ENCODE data around the gene SLC13A4. TPM values are rescaled to one million over a fixed set of nuclear protein-coding genes. Genes with fewer than 3 reads are reported as not detected.
"Not testable (repeated sequence)": the region's sequence is repeated elsewhere in the genome, so short reads cannot be mapped to it uniquely, and the experiment has no call there.

SLC13A4 gene
- total and polyA plus RNA-seq, 2 donors from 2014 or later, result not detected

GRCh38 chr7:135670179-135670578 is 57.8 kb downstream of the SLC13A4 start:
- H3K4me3 ChIP-seq (ENCODE audit: low read length in 3 of 3), result no peak overlapping the region
- intact Hi-C loops (cut with DNase I), result no loop called here
- no peak overlapping the region for H3K27ac ChIP-seq (ENCODE audit: low read depth in 2 of 2, low read length in 2 of 2)
- DNase-seq (no peak), FAIRE-seq (no peak)
- no peak for TF ChIP-seq CTCF (IDR thresholded peaks at IDR 0.05; ENCODE audit: borderline replicate concordance, extremely low read depth, insufficient read depth)
- H3K9ac ChIP-seq (ENCODE audit: low read length in 3 of 3), result no peak overlapping the region
- no peaks in the 10 kb centered on the region for H3K27me3 ChIP-seq (ENCODE audit: control insufficient read depth, insufficient read depth, low read length)
- H3K4me1 ChIP-seq (ENCODE audit: control insufficient read depth in 2 of 3, insufficient read depth in 2 of 3, low read depth in 1 of 3, low read length in 3 of 3), result peaks cover 0 to 7% (median 2%) of the 10 kb centered on the region in 3 donors
- no peaks in the 10 kb centered on the region for H3K9me3 ChIP-seq (ENCODE audit: control insufficient read depth in 2 of 3, insufficient read depth in 1 of 3, low read length in 3 of 3)
- no peaks in the 10 kb centered on the region for H3K36me3 ChIP-seq (ENCODE audit: control insufficient read depth in 2 of 3, insufficient read depth in 3 of 3, low read length in 3 of 3)

DNA sequence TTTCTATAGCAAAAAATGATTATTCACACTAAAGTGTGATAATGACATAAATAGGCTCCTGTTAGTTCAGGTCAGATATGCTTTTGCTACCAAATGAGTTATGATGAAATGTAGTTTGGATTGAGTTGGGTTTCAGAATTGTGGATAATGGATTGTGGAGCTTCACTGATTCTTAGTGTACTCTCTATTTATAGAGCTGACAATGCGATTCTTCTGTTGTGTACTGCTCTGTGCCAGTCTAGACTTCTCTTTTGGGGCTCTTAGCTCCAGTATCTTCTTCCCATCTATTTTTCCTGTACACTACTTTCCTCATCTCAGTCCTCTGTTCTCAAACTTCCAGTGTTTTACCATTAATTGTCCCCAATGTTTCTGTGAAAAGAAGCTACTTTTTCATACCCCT is 58.2 kb downstream of the SLC13A4 start:
- Histone ChIP-seq H3K27me3 (ENCODE audit: control insufficient read depth, insufficient read depth, low read length) (no peaks in the 10 kb centered on the region), H3K36me3 (ENCODE audit: control insufficient read depth in 2 of 3, insufficient read depth in 3 of 3, low read length in 3 of 3) (no peaks in the 10 kb centered on the region), H3K9me3 (ENCODE audit: control insufficient read depth in 2 of 3, insufficient read depth in 1 of 3, low read length in 3 of 3) (no peaks in the 10 kb centered on the region), H3K4me3 (ENCODE audit: low read length in 3 of 3) (no peak overlapping the region), H3K4me1 (ENCODE audit: control insufficient read depth in 2 of 3, insufficient read depth in 2 of 3, low read depth in 1 of 3, low read length in 3 of 3) (peaks cover 0 to 7% (median 2%) of the 10 kb centered on the region in 3 donors), H3K9ac (ENCODE audit: low read length in 3 of 3) (no peak overlapping the region), H3K27ac (ENCODE audit: low read depth in 2 of 2, low read length in 2 of 2) (no peak overlapping the region)
- intact Hi-C loops (cut with DNase I), result no loop called here
- DNase-seq, result no peak
- TF ChIP-seq CTCF (IDR thresholded peaks at IDR 0.05; ENCODE audit: borderline replicate concordance, extremely low read depth, insufficient read depth), result no peak
- FAIRE-seq, result no peak

DNA sequence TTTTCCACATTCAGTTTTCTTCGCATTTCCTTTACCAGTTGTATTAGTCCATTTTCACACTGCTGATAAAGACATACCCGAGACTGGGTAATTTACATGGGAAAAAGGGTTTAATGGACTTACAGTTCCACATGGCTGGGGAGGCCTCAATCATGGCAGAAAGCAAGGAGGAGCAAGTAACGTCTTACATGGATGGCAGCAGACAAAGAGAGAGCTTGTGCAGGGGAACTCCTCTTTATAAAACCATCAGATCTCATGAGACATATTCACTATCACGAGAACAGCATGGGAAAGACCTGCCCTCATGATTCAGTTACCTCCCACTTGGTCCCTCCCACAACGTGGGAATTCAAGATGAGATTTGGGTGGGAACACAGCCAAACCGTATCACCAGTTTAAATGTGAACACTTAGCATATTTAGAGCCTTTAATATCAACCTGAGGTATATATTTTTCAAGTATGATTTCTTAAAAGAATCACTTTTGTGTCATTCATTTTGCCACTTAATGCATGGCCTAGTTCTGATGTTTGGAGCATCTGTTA is 59.1 kb downstream of the SLC13A4 start:
- H3K27me3 ChIP-seq (ENCODE audit: control insufficient read depth, insufficient read depth, low read length); H3K36me3 ChIP-seq (ENCODE audit: control insufficient read depth in 2 of 3, insufficient read depth in 3 of 3, low read length in 3 of 3); H3K4me3 ChIP-seq (ENCODE audit: low read length in 3 of 3); H3K9me3 ChIP-seq (ENCODE audit: control insufficient read depth in 2 of 3, insufficient read depth in 1 of 3, low read length in 3 of 3); H3K9ac ChIP-seq (ENCODE audit: low read length in 3 of 3); H3K27ac ChIP-seq (ENCODE audit: low read depth in 2 of 2, low read length in 2 of 2); H3K4me1 ChIP-seq (ENCODE audit: control insufficient read depth in 2 of 3, insufficient read depth in 2 of 3, low read depth in 1 of 3, low read length in 3 of 3); DNase-seq; intact Hi-C loops (cut with DNase I); FAIRE-seq: not testable (repeated sequence)

DNA sequence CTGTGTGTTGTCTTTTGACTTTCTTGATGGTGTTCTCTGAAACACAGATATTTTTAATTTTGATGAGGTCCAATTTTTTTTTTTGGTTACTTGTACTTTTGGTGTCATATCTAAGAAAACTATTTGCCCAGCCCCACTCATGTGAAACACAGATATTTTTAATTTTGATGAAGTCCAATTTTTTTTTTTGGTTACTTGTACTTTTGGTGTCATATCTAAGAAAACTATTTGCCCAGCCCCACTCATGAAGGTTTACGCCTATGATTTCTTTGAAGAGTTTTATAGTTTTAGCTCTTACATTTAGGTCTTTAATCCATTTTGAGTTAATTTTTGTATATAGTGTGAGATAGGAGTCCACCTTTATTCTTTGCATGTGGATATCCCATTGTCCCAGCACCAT is 60.4 kb downstream of the SLC13A4 start:
- H3K27me3 ChIP-seq (ENCODE audit: control insufficient read depth, insufficient read depth, low read length); H3K9me3 ChIP-seq (ENCODE audit: control insufficient read depth in 2 of 3, insufficient read depth in 1 of 3, low read length in 3 of 3); FAIRE-seq; H3K4me1 ChIP-seq (ENCODE audit: control insufficient read depth in 2 of 3, insufficient read depth in 2 of 3, low read depth in 1 of 3, low read length in 3 of 3); H3K27ac ChIP-seq (ENCODE audit: low read depth in 2 of 2, low read length in 2 of 2); H3K9ac ChIP-seq (ENCODE audit: low read length in 3 of 3); H3K36me3 ChIP-seq (ENCODE audit: control insufficient read depth in 2 of 3, insufficient read depth in 3 of 3, low read length in 3 of 3); H3K4me3 ChIP-seq (ENCODE audit: low read length in 3 of 3); DNase-seq; intact Hi-C loops (cut with DNase I): not testable (repeated sequence)
